Measurements from ENCODE around the gene TTC12. TPM values are rescaled to one million over a fixed set of nuclear protein-coding genes. Genes with fewer than 3 reads are reported as not detected.
A peak's percentile ranks its signal among the peaks of the same experiment; 100 is the strongest.

Gene TTC12
- total RNA-seq, 1 donor from 2014 or later = 9.2 TPM

DNA sequence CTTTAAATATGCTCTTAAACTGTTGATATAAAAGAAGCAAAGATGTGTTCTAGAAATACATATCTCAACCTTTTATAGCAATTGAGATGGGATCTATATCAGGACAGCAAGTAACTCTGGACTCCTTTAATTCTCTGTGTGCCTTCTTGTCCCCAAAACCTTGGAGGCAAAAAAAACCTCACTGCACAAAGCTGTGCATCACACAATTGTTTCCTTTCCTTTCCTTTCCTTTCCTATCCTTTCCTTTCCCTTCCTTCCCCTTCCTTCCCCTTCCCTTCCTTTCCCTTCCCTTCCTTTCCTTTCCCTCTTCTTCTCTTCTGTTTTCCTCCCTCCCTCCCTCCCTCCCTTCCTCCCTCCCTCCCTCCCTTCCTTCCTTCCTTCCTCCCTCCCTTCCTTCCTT is 9.5 kb upstream of the TTC12 start:
- Mint-ChIP-seq H3K9me3 (ENCODE audit: unreplicated experiment) (peaks cover 2% of the 10 kb centered on the region), H3K27ac (ENCODE audit: unreplicated experiment) (no peak overlapping the region), H3K36me3 (ENCODE audit: unreplicated experiment) (no peaks in the 10 kb centered on the region), H3K4me3 (ENCODE audit: unreplicated experiment) (no peak overlapping the region), H3K4me1 (ENCODE audit: low read depth, unreplicated experiment) (no peaks in the 10 kb centered on the region), H3K27me3 (ENCODE audit: unreplicated experiment) (peaks cover 5% of the 10 kb centered on the region)
- no peak for TF ChIP-seq CTCF (IDR thresholded peaks at IDR 0.05; ENCODE audit: partially characterized antibody, unreplicated experiment)
- no peak for DNase-seq

DNA sequence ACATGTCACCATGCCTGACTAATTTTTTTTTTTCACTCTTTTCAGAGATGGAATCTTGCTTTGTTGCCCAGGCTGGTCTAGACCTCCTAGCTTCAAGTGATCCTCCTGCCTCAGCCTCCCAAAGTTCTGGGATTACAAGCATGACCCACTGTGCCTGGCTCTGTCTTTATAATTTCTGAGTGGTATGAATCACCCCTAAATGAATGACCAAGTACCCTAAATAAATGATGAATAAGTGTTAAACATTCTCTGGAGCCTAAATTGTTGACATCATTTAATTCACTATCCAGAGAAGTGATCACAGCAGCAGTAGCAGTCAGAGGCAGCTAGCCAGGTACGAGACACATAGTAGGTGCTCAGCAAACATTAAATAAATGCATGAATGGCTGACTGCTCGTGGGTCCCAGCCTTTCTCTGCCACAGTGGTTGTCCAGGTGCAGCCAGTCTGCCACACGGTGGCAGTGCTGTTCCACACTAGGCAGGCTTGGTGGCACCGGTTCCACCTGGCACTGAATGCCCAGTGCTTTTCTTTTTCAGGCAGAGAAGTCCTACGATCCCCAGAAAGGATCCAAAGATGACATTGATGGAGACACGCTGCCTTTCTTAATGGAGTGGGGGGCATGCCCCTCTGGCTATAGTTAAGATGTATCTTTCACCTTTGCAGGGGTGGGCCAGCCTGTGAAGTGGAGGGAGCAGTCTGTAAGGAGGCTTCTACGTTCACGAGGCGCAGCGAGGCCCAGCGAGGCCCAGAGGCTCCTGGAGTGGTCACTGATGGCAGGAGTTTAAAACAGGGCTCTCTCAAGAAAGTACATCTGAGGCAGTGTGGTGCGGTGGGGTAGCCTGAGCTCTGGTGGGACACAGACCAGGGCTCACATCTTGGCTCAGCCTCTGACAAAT is 8.7 kb upstream of the TTC12 start:
- no peak overlapping the region for H3K27ac Mint-ChIP-seq (ENCODE audit: unreplicated experiment)
- peak; percentile 87 for DNase-seq
- peaks cover 2% of the 10 kb centered on the region for H3K4me1 Mint-ChIP-seq (ENCODE audit: low read depth, unreplicated experiment)
- H3K4me3 Mint-ChIP-seq (ENCODE audit: unreplicated experiment) = no peak overlapping the region
- H3K27me3 Mint-ChIP-seq (ENCODE audit: unreplicated experiment) = peaks cover 5% of the 10 kb centered on the region
- peak; percentile 78 for TF ChIP-seq CTCF (IDR thresholded peaks at IDR 0.05; ENCODE audit: partially characterized antibody, unreplicated experiment)
- peaks cover 4% of the 10 kb centered on the region for H3K9me3 Mint-ChIP-seq (ENCODE audit: unreplicated experiment)
- no peaks in the 10 kb centered on the region for H3K36me3 Mint-ChIP-seq (ENCODE audit: unreplicated experiment)

GRCh38 chr11:113308601-113309000 is 5.8 kb upstream of the TTC12 start:
- H3K9me3 Mint-ChIP-seq (ENCODE audit: unreplicated experiment) = peaks cover 4% of the 10 kb centered on the region
- H3K36me3 Mint-ChIP-seq (ENCODE audit: unreplicated experiment) = no peaks in the 10 kb centered on the region
- no peak for DNase-seq
- H3K4me1 Mint-ChIP-seq (ENCODE audit: low read depth, unreplicated experiment) = peaks cover 8% of the 10 kb centered on the region
- TF ChIP-seq CTCF (IDR thresholded peaks at IDR 0.05; ENCODE audit: partially characterized antibody, unreplicated experiment) = no peak
- H3K4me3 Mint-ChIP-seq (ENCODE audit: unreplicated experiment) = no peak overlapping the region
- H3K27me3 Mint-ChIP-seq (ENCODE audit: unreplicated experiment) = peaks cover 5% of the 10 kb centered on the region
- H3K27ac Mint-ChIP-seq (ENCODE audit: unreplicated experiment) = no peak overlapping the region

GRCh38 chr11:113311536-113311935 is 2.8 kb upstream of the TTC12 start:
- TF ChIP-seq CTCF (IDR thresholded peaks at IDR 0.05; ENCODE audit: partially characterized antibody, unreplicated experiment) = no peak
- Mint-ChIP-seq H3K27me3 (ENCODE audit: unreplicated experiment) (peaks cover 2% of the 10 kb centered on the region), H3K27ac (ENCODE audit: unreplicated experiment) (no peak overlapping the region), H3K36me3 (ENCODE audit: unreplicated experiment) (no peaks in the 10 kb centered on the region), H3K9me3 (ENCODE audit: unreplicated experiment) (peaks cover 4% of the 10 kb centered on the region), H3K4me1 (ENCODE audit: low read depth, unreplicated experiment) (peaks cover 24% of the 10 kb centered on the region), H3K4me3 (ENCODE audit: unreplicated experiment) (no peak overlapping the region)
- no peak for DNase-seq

DNA sequence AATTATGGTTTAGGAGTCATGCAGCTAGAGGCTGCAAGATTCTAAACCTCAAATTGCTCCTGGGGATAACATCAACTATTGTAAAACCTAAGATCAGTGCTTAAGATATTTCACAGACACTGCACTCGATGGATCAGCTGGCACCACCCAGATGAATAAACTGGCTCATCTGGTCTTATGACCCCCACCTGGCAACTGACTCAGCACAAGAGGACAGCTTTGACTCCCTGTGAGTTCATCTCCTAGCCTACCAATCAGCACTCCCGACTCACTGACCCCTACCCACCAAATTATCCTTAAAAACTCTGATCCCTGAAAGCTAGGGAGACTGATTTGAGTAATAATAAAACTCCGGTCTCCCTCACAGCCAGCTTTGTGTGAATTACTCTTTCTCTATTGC is 782 bp upstream of the TTC12 start:
- no peak overlapping the region for H3K27ac Mint-ChIP-seq (ENCODE audit: unreplicated experiment)
- H3K4me3 Mint-ChIP-seq (ENCODE audit: unreplicated experiment) = peak overlapping the region; percentile 87
- H3K4me1 Mint-ChIP-seq (ENCODE audit: low read depth, unreplicated experiment) = peaks cover 31% of the 10 kb centered on the region
- no peak for TF ChIP-seq CTCF (IDR thresholded peaks at IDR 0.05; ENCODE audit: partially characterized antibody, unreplicated experiment)
- no peak for DNase-seq
- peaks cover 6% of the 10 kb centered on the region for H3K9me3 Mint-ChIP-seq (ENCODE audit: unreplicated experiment)
- H3K27me3 Mint-ChIP-seq (ENCODE audit: unreplicated experiment) = no peaks in the 10 kb centered on the region
- no peaks in the 10 kb centered on the region for H3K36me3 Mint-ChIP-seq (ENCODE audit: unreplicated experiment)

Data from glutamatergic neuron (in vitro differentiated cells).